Stimulated activated CD4-positive, alpha-beta T cell treated with anti-CD3 and anti-CD28 coated beads, TNF-alpha, amount 100 ng/mL, for 48 hours (primary cell): ENCODE results near the gene DYRK2.

ENCODE experiments used
- DNase-seq, 3 donors: peaks; one replicate each; pipeline ENCODE4 v3.0.0-alpha.2; 2020; ENCODE audit warnings: low read depth in 3 of 3

Gene DYRK2

DNA sequence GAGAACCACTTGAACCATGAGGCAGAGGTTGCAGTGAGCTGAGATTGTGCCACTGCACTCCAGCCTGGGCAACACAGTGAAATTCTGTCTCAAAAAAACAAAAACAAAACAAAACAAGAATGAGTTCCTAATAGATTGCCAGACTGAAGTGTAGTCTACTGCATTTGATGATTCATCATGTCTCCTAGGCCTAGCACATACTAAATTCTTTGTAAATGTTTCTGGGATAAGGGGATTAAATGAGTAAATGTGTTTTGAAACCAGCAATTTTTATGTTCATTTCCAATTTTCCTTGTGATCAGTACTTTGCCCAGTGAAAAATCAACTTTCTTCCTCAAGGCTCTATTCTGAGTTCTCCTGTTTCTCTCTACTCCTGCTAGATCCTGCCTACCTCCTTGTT, 2.9 kb upstream of the DYRK2 start:
- DNase-seq, result no peak

DNA sequence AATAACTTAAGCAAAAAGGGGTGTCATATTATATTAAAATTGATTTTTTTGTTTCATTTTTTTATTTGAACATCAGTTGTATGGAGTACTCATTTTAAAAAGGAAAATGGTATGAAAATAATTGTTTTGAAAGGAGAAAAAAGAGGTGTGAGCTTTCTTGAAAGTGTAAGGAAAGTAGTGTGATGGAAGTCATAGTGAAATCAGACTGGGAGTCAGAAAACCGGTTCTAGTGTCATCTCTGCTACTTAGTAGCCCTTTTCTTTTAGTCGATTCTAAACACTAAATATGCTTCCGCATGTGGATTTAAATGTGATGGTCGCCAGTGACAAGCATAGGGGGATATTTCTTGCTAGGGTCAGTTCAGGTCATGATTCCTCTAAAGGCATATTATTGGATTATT, 1.8 kb upstream of the DYRK2 start:
- DNase-seq, result no peak

DNA sequence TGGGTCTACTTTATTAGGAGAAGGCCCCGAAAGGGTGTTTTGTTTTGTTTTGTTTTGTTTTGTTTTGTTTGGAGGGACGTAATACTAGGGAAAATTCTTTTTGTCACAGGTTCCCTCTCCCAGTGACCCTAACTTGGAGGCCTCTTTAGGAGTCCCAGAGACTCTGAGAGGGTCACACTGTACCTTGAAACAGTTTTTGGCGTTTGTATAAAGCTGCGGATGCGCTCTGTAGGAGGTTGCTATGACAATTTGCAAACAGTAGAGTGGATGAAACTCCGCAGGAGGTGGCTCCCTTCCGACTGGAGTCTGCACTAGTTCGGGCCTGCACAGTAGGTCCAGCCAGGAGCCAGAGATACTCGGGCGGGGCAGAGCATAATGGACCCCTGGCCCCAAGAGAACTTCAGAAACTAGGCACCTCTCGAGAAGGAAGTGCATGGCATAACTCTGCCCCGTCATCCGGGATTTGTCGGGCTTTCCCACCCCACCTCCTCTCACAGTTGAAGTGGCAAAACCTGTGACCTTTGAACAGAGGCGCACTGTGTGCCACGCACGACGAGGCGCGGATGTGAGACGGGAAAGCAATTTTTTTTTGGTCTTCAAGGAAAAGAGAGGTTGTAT, 1.3 kb upstream of the DYRK2 start:
- DNase-seq, result no peak

DNA sequence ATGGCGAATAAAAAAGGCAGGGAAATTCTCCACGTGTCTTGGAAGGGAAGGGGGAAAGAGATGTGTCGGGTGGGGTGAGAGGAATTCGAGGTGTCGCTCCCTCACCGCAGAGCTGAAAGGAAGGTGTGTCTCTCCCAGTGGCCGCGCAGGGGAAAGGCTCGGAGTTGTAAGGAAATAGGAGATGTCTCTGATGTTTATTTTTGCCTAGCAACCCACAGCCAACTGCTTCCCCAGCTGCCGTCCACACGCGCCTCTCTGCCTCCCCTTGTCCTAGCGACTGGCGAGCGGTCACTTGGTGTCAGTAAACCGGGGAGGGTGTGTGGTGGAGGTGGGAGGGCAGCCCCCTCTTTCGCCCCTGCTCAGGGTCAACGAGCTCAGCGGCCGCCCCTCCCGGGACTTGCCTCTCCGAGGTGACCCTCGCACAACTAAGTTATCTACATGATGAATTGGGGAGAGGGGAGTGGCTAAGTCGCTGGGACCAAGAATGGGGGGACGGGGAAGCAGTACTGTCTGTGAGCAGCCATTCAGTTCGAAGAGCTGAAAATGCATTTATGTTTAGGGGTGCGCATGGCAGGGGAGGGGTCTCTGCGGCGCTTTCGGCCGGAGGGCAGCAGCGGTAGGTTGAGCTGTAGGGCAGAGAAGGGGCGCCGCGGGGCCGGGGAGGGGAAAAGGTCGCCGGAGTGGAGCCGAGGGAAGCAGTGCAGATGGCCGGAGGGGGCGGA, 585 bp upstream of the DYRK2 start:
- peak in 1 of 3 donors; percentile 11 for DNase-seq

DNA sequence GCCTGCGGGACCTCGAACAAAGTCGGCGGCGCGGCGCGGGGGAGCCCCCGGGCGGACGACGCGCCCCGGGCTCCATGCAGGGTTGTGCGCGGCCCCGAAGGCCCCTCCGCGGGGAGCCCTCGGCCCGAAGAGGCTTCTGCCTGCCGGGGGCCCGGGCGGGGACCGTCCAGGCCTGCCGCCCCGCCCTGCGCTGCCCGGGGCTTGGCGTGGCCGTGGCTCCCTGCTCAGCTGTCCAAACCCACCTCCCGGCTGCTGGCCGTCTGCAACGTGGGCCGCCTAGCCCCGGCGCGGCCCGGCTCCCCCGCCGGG, 670 bp downstream of the DYRK2 start:
- DNase-seq, result no peak

DNA sequence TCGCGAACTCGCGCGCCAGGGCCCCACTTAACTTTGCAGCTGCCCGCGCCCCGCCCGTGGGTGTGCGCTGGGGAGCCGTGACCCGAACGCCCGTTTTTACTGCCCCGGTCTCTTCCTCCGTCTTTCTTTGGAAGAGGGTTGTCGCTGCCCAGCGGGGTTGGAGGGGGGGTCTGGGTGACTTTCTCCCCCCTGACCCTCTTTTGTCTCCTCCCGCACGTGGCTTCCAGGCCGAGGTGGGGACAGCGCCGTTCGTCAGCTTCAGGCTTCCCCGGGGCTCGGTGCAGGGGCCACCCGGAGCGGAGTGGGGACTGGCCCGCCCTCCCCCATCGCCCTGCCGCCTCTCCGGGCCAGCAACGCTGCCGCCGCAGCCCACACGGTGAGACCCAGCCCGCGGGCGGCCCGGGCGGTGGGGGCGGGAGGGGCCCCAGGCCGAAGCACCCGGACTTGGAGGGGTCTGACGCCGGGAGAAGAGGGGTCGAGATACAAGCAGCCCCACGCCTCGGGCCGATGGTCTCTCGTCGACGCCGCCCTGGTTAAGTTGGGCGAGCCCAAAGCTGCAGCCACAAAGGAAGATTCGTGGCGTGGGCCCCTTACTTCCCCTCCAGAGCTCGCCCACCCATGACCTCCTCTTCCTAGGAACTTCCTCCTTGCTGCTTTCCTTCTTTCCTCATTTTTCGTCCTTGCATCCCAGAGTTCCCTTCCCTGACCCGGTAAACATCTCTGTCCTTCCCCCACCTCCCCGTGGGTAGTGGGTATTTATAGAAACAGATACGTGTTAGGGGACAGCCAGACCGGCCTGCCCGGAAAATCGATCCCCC, 1.2 kb downstream of the DYRK2 start:
- peak in 1 of 3 donors; percentile 3 for DNase-seq

DNA sequence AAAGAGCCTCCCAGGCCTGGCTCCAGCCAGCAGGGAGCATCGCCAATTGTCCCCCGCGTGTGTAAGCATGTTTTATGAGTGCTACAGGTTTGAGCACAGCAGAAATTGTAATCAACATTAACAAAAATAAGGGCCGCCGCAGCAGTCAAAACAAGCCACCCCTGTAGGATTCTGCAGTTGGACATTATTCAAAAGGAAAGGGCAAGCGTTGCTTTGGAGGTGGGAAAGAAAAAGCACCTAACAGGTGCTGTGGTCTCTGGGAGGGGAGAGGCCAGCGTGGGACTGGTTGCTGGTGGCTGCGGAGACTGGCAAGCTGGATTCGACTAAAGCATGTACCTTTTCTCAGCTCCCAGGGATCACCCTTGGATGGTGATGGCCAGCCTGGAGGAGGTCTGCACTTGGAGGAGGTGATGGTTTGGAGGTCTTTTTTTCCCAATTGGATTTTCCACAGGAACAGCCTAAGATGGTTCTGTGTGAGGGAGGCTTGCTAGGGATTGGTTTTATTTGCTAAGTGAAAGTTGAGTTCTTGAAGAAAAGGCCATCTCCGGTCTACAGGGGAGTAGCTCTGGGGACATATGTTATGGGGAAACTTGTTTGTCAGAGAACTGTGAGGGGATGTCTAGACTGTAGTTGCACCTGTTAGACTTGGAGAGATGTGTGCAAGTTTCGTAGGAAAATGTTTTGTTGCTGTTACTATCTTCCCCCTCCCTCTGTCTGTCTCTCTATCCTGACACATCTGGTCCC, 2.0 kb downstream of the DYRK2 start:
- no peak for DNase-seq

DNA sequence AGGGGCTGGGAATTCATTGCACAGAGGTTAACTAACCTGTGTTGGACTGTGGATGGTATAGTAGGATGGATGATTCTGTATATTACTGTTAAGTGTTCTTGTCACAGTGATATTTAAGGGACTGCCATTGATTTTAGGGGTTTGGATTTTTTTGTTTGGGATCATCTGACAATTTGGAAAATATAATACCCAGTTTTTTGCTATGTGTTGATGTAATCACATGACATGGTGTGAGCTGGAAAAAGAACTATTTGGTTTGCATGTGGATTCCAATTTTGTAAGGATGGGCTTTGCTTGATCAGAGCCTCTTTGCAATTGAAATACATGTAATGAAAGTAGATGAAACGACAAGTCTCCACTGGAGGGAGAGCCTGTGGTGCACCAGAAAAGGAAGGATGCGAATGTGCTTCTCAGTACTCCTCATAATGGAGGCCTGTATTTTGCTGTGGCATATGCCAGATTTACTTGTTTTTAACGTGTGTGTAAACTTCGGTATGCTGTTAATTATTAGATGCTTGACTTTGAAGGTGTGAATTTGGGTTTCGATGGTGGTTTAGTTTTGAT, 2.7 kb downstream of the DYRK2 start:
- DNase-seq, result no peak

DNA sequence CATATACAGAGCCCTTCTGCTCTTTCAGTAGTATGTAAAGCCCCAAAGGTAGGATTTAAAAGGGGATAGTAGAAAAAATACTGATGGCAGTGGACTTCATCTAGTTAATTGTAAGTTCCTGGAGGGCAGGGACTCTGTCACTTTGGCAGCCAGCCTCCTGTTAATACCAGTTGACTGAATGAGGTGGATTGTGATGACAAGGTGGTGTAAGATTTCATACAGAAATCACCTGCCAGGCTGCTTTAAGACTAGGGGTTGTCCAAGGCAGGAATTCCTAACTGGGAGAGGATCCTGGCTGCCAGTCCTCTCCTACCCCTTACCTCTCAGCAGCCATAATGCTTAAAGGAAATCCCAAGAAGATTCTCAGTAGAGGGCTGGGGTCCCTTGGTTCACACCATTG, 7.3 kb downstream of the DYRK2 start:
- no peak for DNase-seq

DNA sequence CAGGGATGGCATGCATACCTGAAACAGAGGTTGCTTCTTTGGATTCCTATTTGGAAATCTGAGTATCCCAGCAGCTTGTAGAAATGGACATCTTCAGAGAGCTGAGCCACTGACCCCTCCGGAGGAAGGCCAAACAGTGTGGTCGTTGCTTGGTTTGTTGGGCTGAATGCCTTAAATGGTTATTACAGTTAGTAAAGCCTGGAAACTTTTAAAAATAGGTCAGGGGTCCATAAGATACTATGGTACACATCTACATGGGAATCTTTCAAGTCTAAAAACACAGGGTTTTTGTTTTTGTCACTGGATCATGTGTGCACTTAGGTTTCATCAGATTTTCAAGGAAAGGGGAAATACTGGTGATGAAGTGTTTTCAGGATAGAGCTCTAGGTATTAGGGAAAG, 7.7 kb downstream of the DYRK2 start:
- DNase-seq, result no peak

DNA sequence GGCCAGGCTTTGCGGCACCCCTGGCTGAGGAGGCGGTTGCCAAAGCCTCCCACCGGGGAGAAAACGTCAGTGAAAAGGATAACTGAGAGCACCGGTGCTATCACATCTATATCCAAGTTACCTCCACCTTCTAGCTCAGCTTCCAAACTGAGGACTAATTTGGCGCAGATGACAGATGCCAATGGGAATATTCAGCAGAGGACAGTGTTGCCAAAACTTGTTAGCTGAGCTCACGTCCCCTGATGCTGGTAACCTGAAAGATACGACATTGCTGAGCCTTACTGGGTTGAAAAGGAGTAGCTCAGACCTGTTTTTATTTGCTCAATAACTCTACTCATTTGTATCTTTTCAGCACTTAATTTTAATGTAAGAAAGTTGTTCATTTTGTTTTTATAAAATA, 9.9 kb downstream of the DYRK2 start:
- no peak for DNase-seq

DNA sequence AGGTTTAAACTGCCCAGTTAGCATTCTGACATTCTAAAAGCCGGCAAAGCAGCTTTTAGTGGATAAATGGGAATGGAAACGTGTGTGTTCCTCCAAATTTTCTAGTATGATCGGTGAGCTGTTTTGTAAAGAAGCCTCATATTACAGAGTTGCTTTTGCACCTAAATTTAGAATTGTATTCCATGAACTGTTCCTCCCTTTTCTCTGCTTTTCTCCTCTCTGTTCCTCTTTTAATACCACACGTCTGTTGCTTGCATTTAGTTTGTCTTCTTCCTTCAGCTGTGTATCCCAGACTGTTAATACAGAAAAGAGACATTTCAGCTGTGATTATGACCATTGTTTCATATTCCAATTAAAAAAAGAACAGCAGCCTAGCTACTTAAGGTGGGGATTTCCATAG, 10.7 kb downstream of the DYRK2 start:
- DNase-seq, result no peak

DNA sequence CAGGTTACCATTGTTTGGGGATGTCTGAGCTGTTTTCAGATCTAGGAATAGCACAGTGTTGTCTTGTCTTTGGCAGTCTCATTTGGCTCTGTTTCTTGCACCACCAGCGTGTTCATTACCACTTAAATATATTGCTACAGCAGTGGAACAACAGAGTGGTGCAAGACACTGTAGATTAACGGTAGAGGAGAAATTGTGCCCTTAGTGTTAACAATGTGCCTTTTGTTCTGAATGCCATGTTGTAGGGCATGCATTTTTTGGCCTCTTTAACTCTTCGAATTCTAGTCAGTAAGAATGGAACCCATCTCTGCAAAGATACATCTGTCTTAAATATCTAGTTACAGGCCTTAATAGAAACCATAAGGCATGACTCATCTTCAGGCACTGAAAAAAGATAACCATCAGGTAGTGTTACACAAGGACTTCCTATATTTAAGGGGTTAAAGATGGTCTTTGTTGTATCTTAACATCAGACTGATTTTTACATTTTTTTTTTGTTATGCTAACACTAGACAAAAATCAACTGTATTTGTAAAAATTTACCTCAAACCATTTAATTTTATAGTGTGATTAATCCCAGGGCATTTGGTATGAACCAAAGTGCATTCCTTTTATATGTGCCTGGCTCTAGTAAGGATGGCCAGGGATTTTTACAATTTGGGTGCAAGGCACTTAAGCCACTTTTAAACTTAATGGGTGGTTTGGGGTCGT, 12.9 kb downstream of the DYRK2 start:
- no peak for DNase-seq

DNA sequence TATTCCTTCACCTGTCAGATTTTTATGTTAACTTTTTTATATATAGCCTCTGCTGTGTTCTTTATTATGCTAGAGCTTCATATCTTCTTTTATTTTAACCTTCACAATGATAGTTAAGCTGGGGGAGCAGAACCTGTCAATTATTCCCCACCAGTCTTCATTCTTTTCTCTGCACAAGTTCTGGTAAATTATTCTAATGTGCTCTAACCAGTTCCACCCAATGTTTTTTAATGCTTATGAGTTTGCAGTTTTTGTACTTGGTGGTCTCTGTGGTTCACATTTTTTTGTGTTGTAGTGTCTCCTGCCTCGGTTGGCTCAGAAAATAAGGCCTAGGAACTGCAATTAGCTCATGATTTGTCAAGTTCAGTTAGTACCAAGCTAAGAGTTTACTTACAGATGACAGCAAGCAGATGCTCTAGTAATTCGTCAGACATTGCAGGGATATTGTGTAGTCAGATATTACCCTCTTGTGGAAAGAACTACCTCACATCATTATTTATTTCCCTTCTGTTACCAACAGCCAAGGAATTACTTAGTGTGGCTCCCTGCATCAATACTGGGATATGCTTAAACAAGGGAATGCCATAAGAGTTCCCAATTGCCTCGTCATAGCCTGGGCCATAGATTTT, 14.5 kb downstream of the DYRK2 start:
- DNase-seq, result no peak

DNA sequence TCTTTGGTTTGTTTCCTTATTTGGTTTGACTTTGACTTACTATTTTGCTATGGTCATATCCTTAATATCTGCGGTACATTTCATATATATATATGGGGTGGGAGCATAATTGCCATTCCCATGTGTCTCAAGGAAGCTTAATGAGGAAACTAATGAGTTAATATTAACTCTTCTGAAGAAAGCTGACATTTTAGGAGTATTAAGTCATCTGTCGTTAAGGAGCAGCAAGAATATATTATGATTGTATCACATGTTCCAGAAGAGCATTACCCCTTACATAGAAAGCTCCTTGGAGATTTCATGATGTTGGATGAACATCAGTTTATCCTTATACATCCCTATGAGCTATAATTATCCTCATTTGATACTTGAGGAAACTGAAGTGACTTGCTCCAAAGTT, 15.6 kb downstream of the DYRK2 start:
- DNase-seq, result no peak

DNA sequence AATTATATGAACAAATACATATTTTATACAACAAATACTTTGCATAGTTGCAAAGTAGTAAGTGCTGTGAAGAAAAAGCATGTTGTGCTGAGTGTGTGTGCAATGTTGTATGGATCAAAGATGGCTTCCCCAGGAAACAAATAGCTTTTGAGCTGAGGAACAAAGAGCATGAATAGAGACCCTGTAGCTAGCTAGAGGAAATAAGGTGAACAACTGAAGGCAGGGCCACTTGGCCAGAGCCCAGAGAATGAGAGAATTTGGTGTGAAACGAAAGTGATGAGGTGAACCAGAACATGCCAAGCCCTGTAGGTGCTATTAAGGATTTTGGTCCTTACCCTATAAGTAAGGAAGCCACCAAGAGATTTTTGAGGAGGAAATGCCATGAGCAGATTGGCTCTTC, 17.1 kb downstream of the DYRK2 start:
- DNase-seq, result no peak

DNA sequence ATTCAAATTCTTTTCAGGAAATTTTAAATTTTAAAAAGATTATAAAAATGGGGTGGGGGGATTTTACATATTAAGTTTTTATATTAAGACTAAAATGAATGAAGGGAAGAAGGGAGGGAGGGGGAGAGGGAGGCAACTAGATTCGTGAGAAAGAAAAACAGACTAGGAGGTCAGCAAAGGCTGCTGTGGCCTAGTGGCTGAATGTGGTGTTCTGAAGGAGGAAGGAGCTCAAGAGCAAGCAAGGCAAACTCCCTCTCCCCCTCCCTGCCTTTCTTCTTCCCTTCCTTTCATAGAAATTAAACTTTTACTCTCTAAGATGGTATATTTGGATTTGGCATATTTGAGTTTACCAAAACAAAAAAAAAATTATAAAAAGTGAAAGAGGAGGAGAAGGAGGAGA, 18.1 kb downstream of the DYRK2 start:
- no peak for DNase-seq

DNA sequence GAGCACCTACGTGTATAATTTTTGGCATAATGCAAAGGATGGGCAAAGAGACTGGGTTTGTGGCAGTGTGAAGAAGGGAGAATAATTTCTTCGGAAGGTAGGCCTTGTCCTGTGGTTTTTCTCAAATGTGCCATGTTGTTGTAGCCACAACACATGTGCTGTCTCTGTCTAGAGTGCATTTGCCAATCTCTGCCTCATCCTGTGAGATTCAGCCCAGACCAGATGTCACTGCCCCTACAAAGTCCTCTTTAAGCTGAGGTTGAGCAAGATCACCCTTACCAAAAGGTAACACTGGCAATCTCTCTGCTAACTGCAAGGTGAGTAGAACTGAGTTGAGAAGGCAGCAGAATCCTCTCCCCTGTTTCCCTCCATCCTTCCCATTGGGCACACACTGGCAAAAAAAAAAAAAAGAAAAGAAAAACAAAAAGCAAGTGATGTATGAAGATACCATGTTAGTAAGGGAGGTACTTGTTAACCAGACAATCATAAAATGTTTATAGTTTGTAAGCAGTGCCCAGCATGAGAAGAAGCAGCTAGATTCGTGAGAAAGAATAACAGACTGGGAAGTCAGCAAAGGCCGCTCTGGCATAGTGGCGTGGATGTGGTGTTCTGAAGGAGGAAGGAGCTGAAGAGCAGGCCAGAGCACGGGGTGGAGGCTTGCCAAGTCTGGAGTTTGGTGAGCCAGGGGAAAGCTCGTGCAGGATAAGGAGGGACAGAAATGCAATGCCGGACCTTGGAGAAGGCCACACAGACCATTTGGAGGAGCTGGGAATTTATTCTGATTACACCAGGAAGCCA, 18.9 kb downstream of the DYRK2 start:
- no peak for DNase-seq

DNA sequence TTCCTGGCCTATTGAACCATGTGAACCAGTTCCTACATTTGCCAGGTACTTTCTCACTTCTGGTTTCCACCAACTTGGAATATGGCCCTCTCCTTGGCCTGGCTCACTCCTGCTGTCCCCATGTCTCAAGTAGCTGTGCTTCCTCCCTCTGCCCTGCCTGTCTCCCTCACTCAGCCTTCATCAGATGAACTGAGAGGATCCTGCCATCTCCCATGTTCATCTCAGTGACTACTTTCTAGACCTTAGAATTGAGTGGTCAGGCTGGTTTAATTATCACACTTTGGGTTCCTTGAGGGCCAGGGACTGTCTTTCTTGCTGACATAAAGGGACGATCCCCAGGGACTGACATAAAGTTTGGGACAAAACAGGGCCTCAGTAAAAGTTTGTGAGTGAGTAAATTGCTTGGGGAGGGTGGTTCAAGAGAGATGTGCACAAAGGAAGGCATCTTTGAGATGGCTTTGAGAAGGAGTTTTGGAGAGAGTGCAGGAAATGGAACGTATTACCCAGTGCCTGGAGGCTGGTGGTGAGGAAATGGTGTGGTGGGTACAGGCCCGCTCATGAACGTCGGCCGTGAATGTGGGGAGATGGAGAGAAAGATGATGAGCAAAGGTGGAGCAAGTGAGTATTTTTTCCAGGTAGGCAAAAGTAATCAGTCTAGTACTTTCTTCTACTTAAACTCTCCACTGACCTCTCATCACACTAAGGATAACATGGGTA, 20.8 kb downstream of the DYRK2 start:
- no peak for DNase-seq
